HepG2 (cell line): Measurements from ENCODE around the gene CCDC88C. TPM values are rescaled to one million over a fixed set of nuclear protein-coding genes. Genes with fewer than 3 reads are reported as not detected.
A peak's percentile ranks its signal among the peaks of the same experiment; 100 is the strongest.

Source experiments
- ATAC-seq: fragments of 200-7000 bp; cut with Tn5 transposase; 3 replicates; pipeline ENCODE4 v1.9.1; 2020; ENCODE audit warnings: mild to moderate bottlenecking, moderate library complexity
- BruUV-seq: library from RNA; stranded (reverse); fragments of 400-500 nt; replicated peaks from 2 replicates; lab custom pipeline; 2021; lab: Mats Ljungman, UMichigan
- CTCF ChIA-PET: fragments of 300-600 bp; formaldehyde crosslinking; extraction: SDS; loops from one replicate; lab custom pipeline; 2021; ENCODE audit warnings: low total read pairs, inconsistent platforms, low intra/inter-chr PET ratio; lab: Yijun Ruan, JAX
- POLR2A ChIA-PET: fragments of 350-600 bp; sonication (Branson Sonifier 250); formaldehyde crosslinking; loops from one replicate; lab custom pipeline; 2020; ENCODE audit warnings: antibody characterized with exemption, inconsistent platforms; lab: Yijun Ruan, JAX
- DNase-seq: peaks from one replicate; pipeline ENCODE4 v3.0.0-alpha.2; 2015; ENCODE audit warnings: low spot score
- FAIRE-seq: peaks from 3 replicates; lab custom pipeline; 2011; peaks lifted over from hg19 to GRCh38; lab: Jason Lieb, UNC
- H2AFZ ChIP-seq: one replicate; pipeline ENCODE4 v1.6.1; 2011; ENCODE audit warnings: low read length, inconsistent platforms
- H3K27ac ChIP-seq: fragments of 300-600 bp; 3 replicates; pipeline ENCODE4 v1.8.0; 2011; ENCODE audit warnings: mixed run types, mild to moderate bottlenecking, mixed read lengths, low read length, inconsistent platforms; ENCODE audit not compliant: insufficient read depth; ENCODE audit errors: extremely low read length
- H3K27me3 ChIP-seq, 2 experiments: fragments of 200-600 bp in 1 of 2; 2 replicates in 1 of 2; 3 replicates in 1 of 2; pipeline versions ENCODE4 v1.6.0 to v1.8.0; 2011; ENCODE audit warnings: low read length in 2 of 2, mild to moderate bottlenecking in 2 of 2, moderate library complexity in 2 of 2, inconsistent platforms in 1 of 2; ENCODE audit not compliant: insufficient read depth in 2 of 2, control insufficient read depth in 1 of 2
- H3K36me3 ChIP-seq, 2 experiments: fragments of 200-600 bp in 1 of 2; replicated peaks in 1 of 2; 2 replicates in 1 of 2; 3 replicates in 1 of 2; pipeline versions ENCODE4 v1.5.1 to v1.8.0; 2011; ENCODE audit warnings: low read length in 2 of 2, inconsistent platforms in 1 of 2; ENCODE audit not compliant: insufficient read depth in 2 of 2, control insufficient read depth in 1 of 2
- H3K4me1 ChIP-seq: 2 replicates; pipeline ENCODE4 v1.5.1; 2012; ENCODE audit warnings: low read length, inconsistent platforms; ENCODE audit not compliant: insufficient read depth
- H3K4me2 ChIP-seq: 2 replicates; pipeline ENCODE4 v1.6.0; 2011; ENCODE audit warnings: low read depth, low read length, inconsistent platforms
- H3K4me3 ChIP-seq, 3 experiments: fragments of 200-600 bp in 1 of 3; sonication (generic), shearing (Covaris generic) in 1 of 3; replicated peaks in 1 of 3; 2 replicates each; pipeline ENCODE4 v1.5.1; 2011 to 2016; ENCODE audit warnings: low read length in 3 of 3, inconsistent platforms in 2 of 3, low read depth in 2 of 3, mild to moderate bottlenecking in 2 of 3, control low read depth in 1 of 3, mixed read lengths in 1 of 3; ENCODE audit not compliant: insufficient read depth in 1 of 3
- H3K79me2 ChIP-seq: one replicate; pipeline ENCODE4 v1.6.1; 2011; ENCODE audit warnings: low read length, inconsistent platforms; ENCODE audit not compliant: insufficient read depth
- H3K9ac ChIP-seq: 2 replicates; pipeline ENCODE4 v1.6.0; 2011; ENCODE audit warnings: mild to moderate bottlenecking, low read depth, low read length, inconsistent platforms; ENCODE audit not compliant: insufficient read depth
- H3K9me3 ChIP-seq: 2 replicates; pipeline ENCODE4 v1.5.1; 2012; ENCODE audit warnings: mild to moderate bottlenecking, low read length
- H4K20me1 ChIP-seq: 2 replicates; pipeline ENCODE4 v1.6.0; 2011; ENCODE audit warnings: inconsistent platforms, mild to moderate bottlenecking, low read length, moderate library complexity; ENCODE audit not compliant: insufficient read depth
- AGO2 ChIP-seq: fragments of 200-400 bp; formaldehyde crosslinking; optimal IDR thresholded peaks from 2 replicates; pipeline ENCODE3; 2017; ENCODE audit warnings: mild to moderate bottlenecking, low read depth, low read length, moderate library complexity
- ARNT ChIP-seq: fragments of 450-650 bp; IDR thresholded peaks from 2 replicates; pipeline ENCODE4 v1.6.1; 2017
- ATF4 ChIP-seq, 2 experiments: fragments of 450-650 bp in 1 of 2; sonication (generic) in 1 of 2; formaldehyde crosslinking; IDR thresholded peaks; 2 replicates each; pipeline versions ENCODE4 v1.5.0 to v1.8.0; 2020 to 2022; ENCODE audit warnings: mild to moderate bottlenecking in 1 of 2, missing genetic modification reagents in 1 of 2
- CENPX ChIP-seq: sonication (generic); formaldehyde crosslinking; IDR thresholded peaks from 2 replicates; pipeline ENCODE4 v1.9.0; 2021; ENCODE audit warnings: mild to moderate bottlenecking, missing genetic modification reagents, moderate library complexity
- KLF16 ChIP-seq, 2 experiments: sonication (generic) in 1 of 2; formaldehyde crosslinking in 1 of 2; IDR thresholded peaks; 2 replicates each; pipeline versions ENCODE4 v1.6.1 to v1.8.0; 2016 to 2023; ENCODE audit warnings: missing genetic modification reagents in 2 of 2, missing compliant biosample characterization in 1 of 2
- POGZ ChIP-seq: sonication (generic); formaldehyde crosslinking; IDR thresholded peaks from 2 replicates; pipeline ENCODE4 v1.4.0; 2020; ENCODE audit warnings: mild to moderate bottlenecking, missing genetic modification reagents
- STAT6 ChIP-seq: sonication (generic); formaldehyde crosslinking; IDR thresholded peaks from 2 replicates; pipeline ENCODE4 v1.4.0; 2020; ENCODE audit warnings: missing genetic modification reagents, mild to moderate bottlenecking, borderline replicate concordance
- TFAP4 ChIP-seq: sonication (generic); IDR thresholded peaks from 2 replicates; pipeline ENCODE4 v1.6.1; 2016; ENCODE audit warnings: low read depth, borderline replicate concordance
- WIZ ChIP-seq: sonication (generic); formaldehyde crosslinking; IDR thresholded peaks from 2 replicates; pipeline ENCODE4 v1.5.1; 2020; ENCODE audit warnings: mild to moderate bottlenecking, missing genetic modification reagents
- ZNF121 ChIP-seq: sonication (generic); formaldehyde crosslinking; IDR thresholded peaks from 2 replicates; pipeline ENCODE4 v1.5.0; 2020; ENCODE audit warnings: mild to moderate bottlenecking, missing genetic modification reagents
- ZNF549 ChIP-seq: sonication (generic); formaldehyde crosslinking; IDR thresholded peaks from 2 replicates; pipeline ENCODE4 v1.5.0; 2020; ENCODE audit warnings: missing genetic modification reagents
- ZNF569 ChIP-seq: sonication (generic); formaldehyde crosslinking; IDR thresholded peaks from 2 replicates; pipeline ENCODE4 v1.5.0; 2020; ENCODE audit warnings: mild to moderate bottlenecking, missing genetic modification reagents, moderate library complexity, borderline replicate concordance
- ZNF614 ChIP-seq: IDR thresholded peaks from 2 replicates; pipeline ENCODE4 v1.6.1; 2018; ENCODE audit warnings: missing biosample characterization, missing genetic modification reagents, inconsistent platforms, borderline replicate concordance
- ZNF691 ChIP-seq: sonication (generic); formaldehyde crosslinking; IDR thresholded peaks from 2 replicates; pipeline ENCODE4 v1.4.0; 2020; ENCODE audit warnings: missing genetic modification reagents, low read depth, mild to moderate bottlenecking, borderline replicate concordance
- ZNF773 ChIP-seq: sonication (generic); formaldehyde crosslinking; IDR thresholded peaks from 2 replicates; pipeline ENCODE4 v1.4.0; 2020; ENCODE audit warnings: missing genetic modification reagents, borderline replicate concordance
- WGBS: methylation state at CpG from one replicate; pipeline ENCODE4 v1.1.6; 2017; ENCODE audit warnings: low lambda C conversion rate; 5-methylcytosine and 5-hydroxymethylcytosine counted together
- in situ Hi-C: cut with HindIII; loops from 2 replicates; pipeline ENCODE4 v1.10.0; 2017; ENCODE audit warnings: low pct_unique_long_range_greater_than_20kb; ENCODE audit not compliant: extremely low pct_ligation_motif_present
- intact Hi-C: fragments of 100-400 bp; cut with micrococcal nuclease; formaldehyde crosslinking; loops from one replicate; pipeline ENCODE4 v1.10.0; 2022; ENCODE audit not compliant: unreplicated experiment
- polyA plus RNA-seq, 8 experiments: library from polyadenylated mRNA; depleted of rRNA in 3 of 8; stranded (reverse) in 7 of 8; unstranded in 1 of 8; fragments of >200 nt; fragmentation: Illumina TruSeq in 4 of 8; extraction: Trizol in 4 of 8; gene quantifications; 2 replicates each; pipeline versions ENCODE4 v1.2.1 to v1.2.3, GENCODE V29; 2011 to 2016; ENCODE audit warnings: low read depth in 4 of 8, missing spikeins in 1 of 8, mixed read lengths in 1 of 8; ENCODE audit not compliant: insufficient read depth in 1 of 8
- total RNA-seq, 5 experiments: library from RNA; depleted of rRNA; stranded (reverse); fragments of >200 nt; fragmentation: Illumina TruSeq; extraction: Trizol; gene quantifications; 2 replicates each; pipeline ENCODE4 v1.2.3, GENCODE V29; 2016; ENCODE audit warnings: low read depth in 1 of 5
- TF ChIP-seq, protein P1 (sequence below): sonication (generic); formaldehyde crosslinking; IDR thresholded peaks from 2 replicates; pipeline ENCODE4 v1.4.0; 2020; ENCODE audit warnings: missing genetic modification reagents

The CCDC88C gene
- total and polyA plus RNA-seq, 2 of the 13 experiments (the other 11 are each of a cell fraction or from before 2014, with no cell fraction given) = 3.6 to 11.7 TPM

- H2AFZ ChIP-seq = no peak overlapping the region
- H3K36me3 ChIP-seq = peaks cover 4 to 24% of the 10 kb centered on the region in 2 experiments; a peak in 4 of 5 replicates
- intact Hi-C loops (no loop called here), in situ Hi-C loops (no loop called here)
- H3K4me3 ChIP-seq = no peak overlapping the region
- H3K27me3 ChIP-seq = no peaks in the 10 kb centered on the region
- H3K4me1 ChIP-seq = no peaks in the 10 kb centered on the region
- FAIRE-seq = no peak
- no peak overlapping the region for H3K4me2 ChIP-seq
- H3K9me3 ChIP-seq = no peaks in the 10 kb centered on the region
- 100% methylated on average over 3 of the region's 3 CpGs for WGBS
- H3K27ac ChIP-seq = no peak overlapping the region
- TF ChIP-seq STAT6 (CRISPR knock-in tag) (no peak), ZNF614 (CRISPR knock-in tag) (no peak), TFAP4 (no peak), ZNF549 (no peak), ZNF569 (CRISPR knock-in tag) (no peak), ZNF121 (CRISPR knock-in tag) (peak; percentile 83), ZNF691 (no peak), ARNT (no peak), ZNF773 (CRISPR knock-in tag) (no peak), CENPX (CRISPR knock-in tag) (no peak), WIZ (CRISPR knock-in tag) (no peak), AGO2 (peak; percentile 14), KLF16 (CRISPR knock-in tag; IDR thresholded peaks at IDR 0.05) (no peak), ATF4 (CRISPR knock-in tag; IDR thresholded peaks at IDR 0.05) (no peak), POGZ (CRISPR knock-in tag) (no peak)
- TF ChIP-seq, protein P1, sequence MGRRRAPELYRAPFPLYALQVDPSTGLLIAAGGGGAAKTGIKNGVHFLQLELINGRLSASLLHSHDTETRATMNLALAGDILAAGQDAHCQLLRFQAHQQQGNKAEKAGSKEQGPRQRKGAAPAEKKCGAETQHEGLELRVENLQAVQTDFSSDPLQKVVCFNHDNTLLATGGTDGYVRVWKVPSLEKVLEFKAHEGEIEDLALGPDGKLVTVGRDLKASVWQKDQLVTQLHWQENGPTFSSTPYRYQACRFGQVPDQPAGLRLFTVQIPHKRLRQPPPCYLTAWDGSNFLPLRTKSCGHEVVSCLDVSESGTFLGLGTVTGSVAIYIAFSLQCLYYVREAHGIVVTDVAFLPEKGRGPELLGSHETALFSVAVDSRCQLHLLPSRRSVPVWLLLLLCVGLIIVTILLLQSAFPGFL (CRISPR knock-in tag) = no peak
- TF ChIP-seq, all 625 proteins: peak for 2
- Histone ChIP-seq H4K20me1 (no peaks in the 10 kb centered on the region), H3K79me2 (no peaks in the 10 kb centered on the region), H3K9ac (no peak overlapping the region)
- ChIA-PET POLR2A (no interaction called here), CTCF (no interaction called here)
- no peak; the same call in 2 of the 3 replicates for ATAC-seq
- BruUV-seq = no TSS peak
- DNase-seq = no peak
Measured at GRCh38 chr14:91454580-91454979, 37.0 kb upstream of the CCDC88C start.
